HepG2 (cell line): ENCODE measurements around the gene SLC9A1. TPM values are rescaled to one million over a fixed set of nuclear protein-coding genes. Genes with fewer than 3 reads are reported as not detected.

ENCODE experiments used
- BCL6 ChIP-seq: IDR thresholded peaks from 2 replicates; pipeline ENCODE4 v1.6.1; 2016; ENCODE audit warnings: missing genetic modification reagents, missing compliant biosample characterization
- ELF3 ChIP-seq: IDR thresholded peaks from 2 replicates; pipeline ENCODE4 v1.6.1; 2016; ENCODE audit warnings: missing genetic modification reagents, missing compliant biosample characterization
- FOSL2 ChIP-seq: sonication (generic); formaldehyde crosslinking; IDR thresholded peaks from 2 replicates; pipeline ENCODE4 v1.4.0; 2020; ENCODE audit warnings: missing genetic modification reagents
- FOXP1 ChIP-seq, 2 experiments: fragments of 450-650 bp in 1 of 2; IDR thresholded peaks; 2 replicates each; pipeline ENCODE4 v1.6.1; 2017 to 2018; ENCODE audit warnings: antibody characterized with exemption in 1 of 2
- HMG20B ChIP-seq: conservative IDR thresholded peaks from 2 replicates; pipeline ENCODE4 v1.6.1; 2016; ENCODE audit warnings: missing genetic modification reagents, missing compliant biosample characterization
- KLF9 ChIP-seq: IDR thresholded peaks from 2 replicates; pipeline ENCODE4 v1.6.1; 2016; ENCODE audit warnings: low read depth
- LCORL ChIP-seq, 2 experiments: fragments of 450-650 bp in 1 of 2; sonication (generic) in 1 of 2; formaldehyde crosslinking in 1 of 2; IDR thresholded peaks; 2 replicates each; pipeline versions ENCODE4 v1.5.0 to v1.6.1; 2017 to 2020; ENCODE audit warnings: antibody characterized with exemption in 1 of 2, missing genetic modification reagents in 1 of 2
- MAFF ChIP-seq: IDR thresholded peaks from 2 replicates; pipeline ENCODE4 v1.6.1; 2011; ENCODE audit warnings: low read depth, low read length, improper control_type of control experiment
- MAFG ChIP-seq: sonication (generic); formaldehyde crosslinking; IDR thresholded peaks from 2 replicates; pipeline ENCODE4 v1.5.1; 2020; ENCODE audit warnings: mild to moderate bottlenecking, missing genetic modification reagents
- MXI1 ChIP-seq: IDR thresholded peaks from 3 replicates; pipeline ENCODE4 v1.6.1; 2012; ENCODE audit warnings: low read depth, low read length, inconsistent platforms, borderline replicate concordance
- NFIC ChIP-seq: IDR thresholded peaks from 2 replicates; pipeline ENCODE4 v1.6.1; 2012; ENCODE audit warnings: mild to moderate bottlenecking, low read length, inconsistent platforms
- RBM22 ChIP-seq: fragments of 200-400 bp; formaldehyde crosslinking; optimal IDR thresholded peaks from 2 replicates; pipeline ENCODE3; 2017; ENCODE audit warnings: mild to moderate bottlenecking, low read length, moderate library complexity
- SMC3 ChIP-seq: IDR thresholded peaks from 2 replicates; pipeline ENCODE4 v1.6.1; 2011; ENCODE audit warnings: low read length, improper control_type of control experiment
- STAG1 ChIP-seq: sonication (generic); formaldehyde crosslinking; IDR thresholded peaks from 2 replicates; pipeline ENCODE4 v1.4.0; 2020; ENCODE audit warnings: missing genetic modification reagents
- TRIM24 ChIP-seq: sonication (generic); formaldehyde crosslinking; IDR thresholded peaks from 2 replicates; pipeline ENCODE4 v1.8.0; 2022; ENCODE audit warnings: mild to moderate bottlenecking, missing genetic modification reagents
- ZIK1 ChIP-seq: sonication (generic); formaldehyde crosslinking; IDR thresholded peaks from 2 replicates; pipeline ENCODE4 v1.5.0; 2020; ENCODE audit warnings: mild to moderate bottlenecking, low read depth, missing genetic modification reagents, borderline replicate concordance
- ZNF335 ChIP-seq: sonication (generic); formaldehyde crosslinking; IDR thresholded peaks from 2 replicates; pipeline ENCODE4 v1.4.0; 2020; ENCODE audit warnings: missing genetic modification reagents
- ZNF670 ChIP-seq: sonication (generic); formaldehyde crosslinking; IDR thresholded peaks from 2 replicates; pipeline ENCODE4 v1.8.0; 2022; ENCODE audit warnings: mild to moderate bottlenecking, missing genetic modification reagents, borderline replicate concordance
- ZNF768 ChIP-seq: sonication (generic); formaldehyde crosslinking; IDR thresholded peaks from 2 replicates; pipeline ENCODE4 v1.4.0; 2020; ENCODE audit warnings: missing genetic modification reagents
- ZSCAN12 ChIP-seq: sonication (generic); formaldehyde crosslinking; IDR thresholded peaks from 2 replicates; pipeline ENCODE4 v1.9.0; 2021; ENCODE audit warnings: mild to moderate bottlenecking, missing genetic modification reagents
- polyA plus RNA-seq, 8 experiments: library from polyadenylated mRNA; depleted of rRNA in 3 of 8; stranded (reverse) in 7 of 8; unstranded in 1 of 8; fragments of >200 nt; fragmentation: Illumina TruSeq in 4 of 8; extraction: Trizol in 4 of 8; gene quantifications; 2 replicates each; pipeline versions ENCODE4 v1.2.1 to v1.2.3, GENCODE V29; 2011 to 2016; ENCODE audit warnings: low read depth in 4 of 8, missing spikeins in 1 of 8, mixed read lengths in 1 of 8; ENCODE audit not compliant: insufficient read depth in 1 of 8
- total RNA-seq, 5 experiments: library from RNA; depleted of rRNA; stranded (reverse); fragments of >200 nt; fragmentation: Illumina TruSeq; extraction: Trizol; gene quantifications; 2 replicates each; pipeline ENCODE4 v1.2.3, GENCODE V29; 2016; ENCODE audit warnings: low read depth in 1 of 5
- TF ChIP-seq, protein P1 (sequence below): IDR thresholded peaks from 2 replicates; pipeline ENCODE4 v1.6.1; 2018; ENCODE audit warnings: missing genetic modification reagents
- TF ChIP-seq, protein P2 (sequence below): sonication (generic); formaldehyde crosslinking; IDR thresholded peaks from 2 replicates; pipeline ENCODE4 v1.4.0; 2020; ENCODE audit warnings: missing genetic modification reagents, borderline replicate concordance
- TF ChIP-seq, protein P3 (sequence below): sonication (generic); formaldehyde crosslinking; IDR thresholded peaks from 2 replicates; pipeline ENCODE4 v1.8.0; 2023; ENCODE audit warnings: mild to moderate bottlenecking, missing genetic modification reagents
- TF ChIP-seq, protein P4 (sequence below): sonication (generic); formaldehyde crosslinking; IDR thresholded peaks from 2 replicates; pipeline ENCODE4 v1.5.0; 2020; ENCODE audit warnings: mild to moderate bottlenecking, missing genetic modification reagents

Gene SLC9A1
- total and polyA plus RNA-seq, 2 of the 13 experiments (the other 11 are each of a cell fraction or from before 2014, with no cell fraction given) = 1.4 to 2.9 TPM

DNA sequence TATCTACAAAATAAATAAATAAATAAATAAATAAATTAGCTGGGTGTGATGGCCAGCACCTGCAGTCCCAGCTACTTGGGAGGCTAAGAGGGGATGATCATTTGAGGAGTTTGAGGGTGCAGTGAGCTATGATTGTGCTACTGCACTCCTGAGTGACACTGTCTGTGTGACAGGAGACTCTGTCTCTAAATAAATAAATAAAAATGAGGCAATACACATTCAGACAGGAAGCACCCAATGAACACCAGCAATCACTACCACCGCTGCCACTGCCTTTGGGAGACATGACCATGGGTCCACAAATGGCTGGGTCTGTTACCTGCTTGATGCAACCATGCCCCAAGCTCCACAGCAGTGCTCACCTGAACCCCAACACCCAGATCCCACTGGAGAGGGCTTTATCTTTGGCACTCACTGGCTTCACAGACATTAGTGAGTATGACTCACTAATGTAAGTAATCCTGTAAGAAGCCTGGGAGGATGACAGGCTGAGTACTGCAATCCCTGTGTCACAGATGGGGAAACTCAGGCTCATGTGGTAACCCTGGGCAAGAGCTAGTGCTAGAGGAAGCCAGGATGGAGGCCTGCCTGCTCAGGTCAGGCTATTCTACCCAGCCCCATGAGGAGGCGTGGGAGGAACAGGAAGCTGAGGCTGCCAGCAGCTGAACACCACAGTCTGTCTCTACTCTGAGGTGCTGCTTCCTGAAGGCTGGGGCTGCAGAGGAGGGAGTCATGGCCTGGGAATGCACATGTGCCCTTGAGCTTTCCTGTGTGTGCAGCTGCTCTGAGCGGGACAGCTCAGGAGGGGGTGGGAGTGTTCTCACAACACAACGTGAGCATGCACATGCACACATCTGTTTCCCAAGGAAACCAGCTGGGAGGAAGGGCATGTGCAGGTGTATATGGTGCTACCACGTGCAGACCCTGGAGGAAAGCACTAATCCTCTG lies 43.0 kb downstream of the SLC9A1 start (continued):
- TF ChIP-seq ZNF768 (CRISPR knock-in tag) (peak; percentile 45; the same call in 1 of the 2 replicates), RBM22 (no peak), ZSCAN12 (CRISPR knock-in tag) (no peak), BCL6 (CRISPR knock-in tag) (no peak), ZIK1 (no peak), HMG20B (CRISPR knock-in tag) (no peak), SMC3 (no peak), FOXP1 (IDR thresholded peaks at IDR 0.05) (no peak), FOXP1 (CRISPR knock-in tag; IDR thresholded peaks at IDR 0.05) (no peak), LCORL (IDR thresholded peaks at IDR 0.05) (no peak), LCORL (CRISPR knock-in tag; IDR thresholded peaks at IDR 0.05) (no peak), ELF3 (peak; percentile 68), NFIC (no peak), STAG1 (peak; percentile 60), FOSL2 (CRISPR knock-in tag) (peak; percentile 76), ZNF335 (no peak), MXI1 (peak; percentile 83; the same call in 1 of the 3 replicates), TRIM24 (CRISPR knock-in tag) (no peak), MAFG (no peak), KLF9 (CRISPR knock-in tag) (no peak), ZNF670 (CRISPR knock-in tag) (no peak), MAFF (no peak)
- TF ChIP-seq, protein P1, sequence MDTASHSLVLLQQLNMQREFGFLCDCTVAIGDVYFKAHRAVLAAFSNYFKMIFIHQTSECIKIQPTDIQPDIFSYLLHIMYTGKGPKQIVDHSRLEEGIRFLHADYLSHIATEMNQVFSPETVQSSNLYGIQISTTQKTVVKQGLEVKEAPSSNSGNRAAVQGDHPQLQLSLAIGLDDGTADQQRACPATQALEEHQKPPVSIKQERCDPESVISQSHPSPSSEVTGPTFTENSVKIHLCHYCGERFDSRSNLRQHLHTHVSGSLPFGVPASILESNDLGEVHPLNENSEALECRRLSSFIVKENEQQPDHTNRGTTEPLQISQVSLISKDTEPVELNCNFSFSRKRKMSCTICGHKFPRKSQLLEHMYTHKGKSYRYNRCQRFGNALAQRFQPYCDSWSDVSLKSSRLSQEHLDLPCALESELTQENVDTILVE = no peak
- TF ChIP-seq, protein P2, sequence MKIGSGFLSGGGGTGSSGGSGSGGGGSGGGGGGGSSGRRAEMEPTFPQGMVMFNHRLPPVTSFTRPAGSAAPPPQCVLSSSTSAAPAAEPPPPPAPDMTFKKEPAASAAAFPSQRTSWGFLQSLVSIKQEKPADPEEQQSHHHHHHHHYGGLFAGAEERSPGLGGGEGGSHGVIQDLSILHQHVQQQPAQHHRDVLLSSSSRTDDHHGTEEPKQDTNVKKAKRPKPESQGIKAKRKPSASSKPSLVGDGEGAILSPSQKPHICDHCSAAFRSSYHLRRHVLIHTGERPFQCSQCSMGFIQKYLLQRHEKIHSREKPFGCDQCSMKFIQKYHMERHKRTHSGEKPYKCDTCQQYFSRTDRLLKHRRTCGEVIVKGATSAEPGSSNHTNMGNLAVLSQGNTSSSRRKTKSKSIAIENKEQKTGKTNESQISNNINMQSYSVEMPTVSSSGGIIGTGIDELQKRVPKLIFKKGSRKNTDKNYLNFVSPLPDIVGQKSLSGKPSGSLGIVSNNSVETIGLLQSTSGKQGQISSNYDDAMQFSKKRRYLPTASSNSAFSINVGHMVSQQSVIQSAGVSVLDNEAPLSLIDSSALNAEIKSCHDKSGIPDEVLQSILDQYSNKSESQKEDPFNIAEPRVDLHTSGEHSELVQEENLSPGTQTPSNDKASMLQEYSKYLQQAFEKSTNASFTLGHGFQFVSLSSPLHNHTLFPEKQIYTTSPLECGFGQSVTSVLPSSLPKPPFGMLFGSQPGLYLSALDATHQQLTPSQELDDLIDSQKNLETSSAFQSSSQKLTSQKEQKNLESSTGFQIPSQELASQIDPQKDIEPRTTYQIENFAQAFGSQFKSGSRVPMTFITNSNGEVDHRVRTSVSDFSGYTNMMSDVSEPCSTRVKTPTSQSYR (CRISPR knock-in tag) = no peak
- TF ChIP-seq, protein P3, sequence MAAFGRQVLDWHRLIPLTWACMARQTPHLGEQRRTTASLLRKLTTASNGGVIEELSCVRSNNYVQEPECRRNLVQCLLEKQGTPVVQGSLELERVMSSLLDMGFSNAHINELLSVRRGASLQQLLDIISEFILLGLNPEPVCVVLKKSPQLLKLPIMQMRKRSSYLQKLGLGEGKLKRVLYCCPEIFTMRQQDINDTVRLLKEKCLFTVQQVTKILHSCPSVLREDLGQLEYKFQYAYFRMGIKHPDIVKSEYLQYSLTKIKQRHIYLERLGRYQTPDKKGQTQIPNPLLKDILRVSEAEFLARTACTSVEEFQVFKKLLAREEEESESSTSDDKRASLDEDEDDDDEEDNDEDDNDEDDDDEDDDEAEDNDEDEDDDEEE (CRISPR knock-in tag) = no peak
- TF ChIP-seq, protein P4, sequence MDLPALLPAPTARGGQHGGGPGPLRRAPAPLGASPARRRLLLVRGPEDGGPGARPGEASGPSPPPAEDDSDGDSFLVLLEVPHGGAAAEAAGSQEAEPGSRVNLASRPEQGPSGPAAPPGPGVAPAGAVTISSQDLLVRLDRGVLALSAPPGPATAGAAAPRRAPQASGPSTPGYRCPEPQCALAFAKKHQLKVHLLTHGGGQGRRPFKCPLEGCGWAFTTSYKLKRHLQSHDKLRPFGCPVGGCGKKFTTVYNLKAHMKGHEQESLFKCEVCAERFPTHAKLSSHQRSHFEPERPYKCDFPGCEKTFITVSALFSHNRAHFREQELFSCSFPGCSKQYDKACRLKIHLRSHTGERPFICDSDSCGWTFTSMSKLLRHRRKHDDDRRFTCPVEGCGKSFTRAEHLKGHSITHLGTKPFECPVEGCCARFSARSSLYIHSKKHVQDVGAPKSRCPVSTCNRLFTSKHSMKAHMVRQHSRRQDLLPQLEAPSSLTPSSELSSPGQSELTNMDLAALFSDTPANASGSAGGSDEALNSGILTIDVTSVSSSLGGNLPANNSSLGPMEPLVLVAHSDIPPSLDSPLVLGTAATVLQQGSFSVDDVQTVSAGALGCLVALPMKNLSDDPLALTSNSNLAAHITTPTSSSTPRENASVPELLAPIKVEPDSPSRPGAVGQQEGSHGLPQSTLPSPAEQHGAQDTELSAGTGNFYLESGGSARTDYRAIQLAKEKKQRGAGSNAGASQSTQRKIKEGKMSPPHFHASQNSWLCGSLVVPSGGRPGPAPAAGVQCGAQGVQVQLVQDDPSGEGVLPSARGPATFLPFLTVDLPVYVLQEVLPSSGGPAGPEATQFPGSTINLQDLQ = no peak
